Measurements from ENCODE around the gene COL4A2.

- TF ChIP-seq POLR2A (IDR thresholded peaks at IDR 0.05) (no peak), CTCF (IDR thresholded peaks at IDR 0.05) (no peak)
Observed at GRCh38 chr13:110435331-110435730, 128.2 kb downstream of the COL4A2 start.

All from ovary (tissue), 3 donors.